ENCODE data around the gene HMG20A. TPM values are rescaled to one million over a fixed set of nuclear protein-coding genes. Genes with fewer than 3 reads are reported as not detected.

Gene HMG20A
- total and polyA plus RNA-seq, 2 of the 13 experiments (the other 11 are each of a cell fraction or from before 2014, with no cell fraction given) = 28.0 to 35.2 TPM

DNA sequence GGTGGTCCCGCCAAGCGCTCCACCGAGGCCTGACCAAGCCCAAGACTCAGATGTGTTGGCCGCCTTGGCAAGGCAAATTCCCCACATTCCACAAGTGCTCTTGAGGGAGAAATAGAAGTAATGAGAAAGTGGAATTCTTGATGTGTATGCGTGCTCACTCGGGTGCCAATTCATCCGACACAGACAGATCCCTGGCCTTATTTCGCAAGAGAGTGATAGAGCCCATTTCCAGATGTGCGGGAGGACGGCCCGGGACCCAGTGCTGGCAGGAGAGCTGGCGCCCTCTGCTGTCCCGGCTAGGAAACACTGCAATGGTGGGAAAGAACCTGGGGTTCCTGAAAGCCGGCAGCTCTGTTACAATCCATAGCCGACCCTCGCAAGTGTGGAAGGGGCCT lies 76.0 kb downstream of the HMG20A start (continued):
- TF ChIP-seq IRF2 (CRISPR knock-in tag; IDR thresholded peaks at IDR 0.05) = peak; percentile 39; the same call in 1 of the 2 replicates
- TF ChIP-seq, protein P1, sequence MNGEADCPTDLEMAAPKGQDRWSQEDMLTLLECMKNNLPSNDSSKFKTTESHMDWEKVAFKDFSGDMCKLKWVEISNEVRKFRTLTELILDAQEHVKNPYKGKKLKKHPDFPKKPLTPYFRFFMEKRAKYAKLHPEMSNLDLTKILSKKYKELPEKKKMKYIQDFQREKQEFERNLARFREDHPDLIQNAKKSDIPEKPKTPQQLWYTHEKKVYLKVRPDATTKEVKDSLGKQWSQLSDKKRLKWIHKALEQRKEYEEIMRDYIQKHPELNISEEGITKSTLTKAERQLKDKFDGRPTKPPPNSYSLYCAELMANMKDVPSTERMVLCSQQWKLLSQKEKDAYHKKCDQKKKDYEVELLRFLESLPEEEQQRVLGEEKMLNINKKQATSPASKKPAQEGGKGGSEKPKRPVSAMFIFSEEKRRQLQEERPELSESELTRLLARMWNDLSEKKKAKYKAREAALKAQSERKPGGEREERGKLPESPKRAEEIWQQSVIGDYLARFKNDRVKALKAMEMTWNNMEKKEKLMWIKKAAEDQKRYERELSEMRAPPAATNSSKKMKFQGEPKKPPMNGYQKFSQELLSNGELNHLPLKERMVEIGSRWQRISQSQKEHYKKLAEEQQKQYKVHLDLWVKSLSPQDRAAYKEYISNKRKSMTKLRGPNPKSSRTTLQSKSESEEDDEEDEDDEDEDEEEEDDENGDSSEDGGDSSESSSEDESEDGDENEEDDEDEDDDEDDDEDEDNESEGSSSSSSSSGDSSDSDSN (CRISPR knock-in tag; IDR thresholded peaks at IDR 0.05) = peak; percentile 41; the same call in 1 of the 2 replicates
- 0 out of 2 replicates have a peak, but pooled peaks have one; percentile 43 for TF ChIP-seq PPARG (CRISPR knock-in tag; conservative IDR thresholded peaks at IDR 0.05)
- TF ChIP-seq ZMYM4 (CRISPR knock-in tag; IDR thresholded peaks at IDR 0.05) = peak; percentile 73
- TF ChIP-seq ZNF629 (CRISPR knock-in tag; conservative IDR thresholded peaks at IDR 0.05) = 0 out of 2 replicates have a peak, but pooled peaks have one; percentile 30
- TF ChIP-seq, protein P2, sequence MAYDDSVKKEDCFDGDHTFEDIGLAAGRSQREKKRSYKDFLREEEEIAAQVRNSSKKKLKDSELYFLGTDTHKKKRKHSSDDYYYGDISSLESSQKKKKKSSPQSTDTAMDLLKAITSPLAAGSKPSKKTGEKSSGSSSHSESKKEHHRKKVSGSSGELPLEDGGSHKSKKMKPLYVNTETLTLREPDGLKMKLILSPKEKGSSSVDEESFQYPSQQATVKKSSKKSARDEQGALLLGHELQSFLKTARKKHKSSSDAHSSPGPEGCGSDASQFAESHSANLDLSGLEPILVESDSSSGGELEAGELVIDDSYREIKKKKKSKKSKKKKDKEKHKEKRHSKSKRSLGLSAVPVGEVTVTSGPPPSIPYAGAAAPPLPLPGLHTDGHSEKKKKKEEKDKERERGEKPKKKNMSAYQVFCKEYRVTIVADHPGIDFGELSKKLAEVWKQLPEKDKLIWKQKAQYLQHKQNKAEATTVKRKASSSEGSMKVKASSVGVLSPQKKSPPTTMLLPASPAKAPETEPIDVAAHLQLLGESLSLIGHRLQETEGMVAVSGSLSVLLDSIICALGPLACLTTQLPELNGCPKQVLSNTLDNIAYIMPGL (CRISPR knock-in tag; IDR thresholded peaks at IDR 0.05; ENCODE audit: borderline replicate concordance in 1 of 2, low read depth in 1 of 2) = peak in 1 of 2 experiments; percentile 62; a peak in 1 of 4 replicates
- 0 out of 2 replicates have a peak, but pooled peaks have one; percentile 23 for TF ChIP-seq ZNF331 (CRISPR knock-in tag; IDR thresholded peaks at IDR 0.05)
- TF ChIP-seq, protein P3, sequence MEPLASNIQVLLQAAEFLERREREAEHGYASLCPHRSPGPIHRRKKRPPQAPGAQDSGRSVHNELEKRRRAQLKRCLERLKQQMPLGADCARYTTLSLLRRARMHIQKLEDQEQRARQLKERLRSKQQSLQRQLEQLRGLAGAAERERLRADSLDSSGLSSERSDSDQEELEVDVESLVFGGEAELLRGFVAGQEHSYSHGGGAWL (CRISPR knock-in tag; IDR thresholded peaks at IDR 0.05) = peak; percentile 40; the same call in 1 of the 2 replicates
- TF ChIP-seq, protein P4, sequence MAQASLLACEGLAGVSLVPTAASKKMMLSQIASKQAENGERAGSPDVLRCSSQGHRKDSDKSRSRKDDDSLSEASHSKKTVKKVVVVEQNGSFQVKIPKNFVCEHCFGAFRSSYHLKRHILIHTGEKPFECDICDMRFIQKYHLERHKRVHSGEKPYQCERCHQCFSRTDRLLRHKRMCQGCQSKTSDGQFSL (CRISPR knock-in tag; IDR thresholded peaks at IDR 0.05) = no peak
- no peak for TF ChIP-seq ZNF839 (CRISPR knock-in tag; IDR thresholded peaks at IDR 0.05; ENCODE audit: borderline replicate concordance)
- TF ChIP-seq ZNF263 (CRISPR knock-in tag; IDR thresholded peaks at IDR 0.05) = peak; percentile 88
- TF ChIP-seq, protein P5, sequence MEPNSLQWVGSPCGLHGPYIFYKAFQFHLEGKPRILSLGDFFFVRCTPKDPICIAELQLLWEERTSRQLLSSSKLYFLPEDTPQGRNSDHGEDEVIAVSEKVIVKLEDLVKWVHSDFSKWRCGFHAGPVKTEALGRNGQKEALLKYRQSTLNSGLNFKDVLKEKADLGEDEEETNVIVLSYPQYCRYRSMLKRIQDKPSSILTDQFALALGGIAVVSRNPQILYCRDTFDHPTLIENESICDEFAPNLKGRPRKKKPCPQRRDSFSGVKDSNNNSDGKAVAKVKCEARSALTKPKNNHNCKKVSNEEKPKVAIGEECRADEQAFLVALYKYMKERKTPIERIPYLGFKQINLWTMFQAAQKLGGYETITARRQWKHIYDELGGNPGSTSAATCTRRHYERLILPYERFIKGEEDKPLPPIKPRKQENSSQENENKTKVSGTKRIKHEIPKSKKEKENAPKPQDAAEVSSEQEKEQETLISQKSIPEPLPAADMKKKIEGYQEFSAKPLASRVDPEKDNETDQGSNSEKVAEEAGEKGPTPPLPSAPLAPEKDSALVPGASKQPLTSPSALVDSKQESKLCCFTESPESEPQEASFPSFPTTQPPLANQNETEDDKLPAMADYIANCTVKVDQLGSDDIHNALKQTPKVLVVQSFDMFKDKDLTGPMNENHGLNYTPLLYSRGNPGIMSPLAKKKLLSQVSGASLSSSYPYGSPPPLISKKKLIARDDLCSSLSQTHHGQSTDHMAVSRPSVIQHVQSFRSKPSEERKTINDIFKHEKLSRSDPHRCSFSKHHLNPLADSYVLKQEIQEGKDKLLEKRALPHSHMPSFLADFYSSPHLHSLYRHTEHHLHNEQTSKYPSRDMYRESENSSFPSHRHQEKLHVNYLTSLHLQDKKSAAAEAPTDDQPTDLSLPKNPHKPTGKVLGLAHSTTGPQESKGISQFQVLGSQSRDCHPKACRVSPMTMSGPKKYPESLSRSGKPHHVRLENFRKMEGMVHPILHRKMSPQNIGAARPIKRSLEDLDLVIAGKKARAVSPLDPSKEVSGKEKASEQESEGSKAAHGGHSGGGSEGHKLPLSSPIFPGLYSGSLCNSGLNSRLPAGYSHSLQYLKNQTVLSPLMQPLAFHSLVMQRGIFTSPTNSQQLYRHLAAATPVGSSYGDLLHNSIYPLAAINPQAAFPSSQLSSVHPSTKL (CRISPR knock-in tag; IDR thresholded peaks at IDR 0.05) = peak; percentile 49; the same call in 1 of the 2 replicates
- TF ChIP-seq, protein P6, sequence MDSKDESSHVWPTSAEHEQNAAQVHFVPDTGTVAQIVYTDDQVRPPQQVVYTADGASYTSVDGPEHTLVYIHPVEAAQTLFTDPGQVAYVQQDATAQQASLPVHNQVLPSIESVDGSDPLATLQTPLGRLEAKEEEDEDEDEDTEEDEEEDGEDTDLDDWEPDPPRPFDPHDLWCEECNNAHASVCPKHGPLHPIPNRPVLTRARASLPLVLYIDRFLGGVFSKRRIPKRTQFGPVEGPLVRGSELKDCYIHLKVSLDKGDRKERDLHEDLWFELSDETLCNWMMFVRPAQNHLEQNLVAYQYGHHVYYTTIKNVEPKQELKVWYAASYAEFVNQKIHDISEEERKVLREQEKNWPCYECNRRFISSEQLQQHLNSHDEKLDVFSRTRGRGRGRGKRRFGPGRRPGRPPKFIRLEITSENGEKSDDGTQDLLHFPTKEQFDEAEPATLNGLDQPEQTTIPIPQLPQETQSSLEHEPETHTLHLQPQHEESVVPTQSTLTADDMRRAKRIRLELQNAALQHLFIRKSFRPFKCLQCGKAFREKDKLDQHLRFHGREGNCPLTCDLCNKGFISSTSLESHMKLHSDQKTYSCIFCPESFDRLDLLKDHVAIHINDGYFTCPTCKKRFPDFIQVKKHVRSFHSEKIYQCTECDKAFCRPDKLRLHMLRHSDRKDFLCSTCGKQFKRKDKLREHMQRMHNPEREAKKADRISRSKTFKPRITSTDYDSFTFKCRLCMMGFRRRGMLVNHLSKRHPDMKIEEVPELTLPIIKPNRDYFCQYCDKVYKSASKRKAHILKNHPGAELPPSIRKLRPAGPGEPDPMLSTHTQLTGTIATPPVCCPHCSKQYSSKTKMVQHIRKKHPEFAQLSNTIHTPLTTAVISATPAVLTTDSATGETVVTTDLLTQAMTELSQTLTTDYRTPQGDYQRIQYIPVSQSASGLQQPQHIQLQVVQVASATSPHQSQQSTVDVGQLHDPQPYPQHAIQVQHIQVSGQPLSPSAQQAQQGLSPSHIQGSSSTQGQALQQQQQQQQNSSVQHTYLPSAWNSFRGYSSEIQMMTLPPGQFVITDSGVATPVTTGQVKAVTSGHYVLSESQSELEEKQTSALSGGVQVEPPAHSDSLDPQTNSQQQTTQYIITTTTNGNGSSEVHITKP (CRISPR knock-in tag; IDR thresholded peaks at IDR 0.05; ENCODE audit: low read depth) = 0 out of 2 replicates have a peak, but pooled peaks have one; percentile 36
- 0 out of 2 replicates have a peak, but pooled peaks have one; percentile 28 for TF ChIP-seq ZNF501 (CRISPR knock-in tag; IDR thresholded peaks at IDR 0.05)
- TF ChIP-seq GATA4 (IDR thresholded peaks at IDR 0.05; ENCODE audit: borderline replicate concordance, low read depth) = no peak

All from HepG2 (cell line).